Measurements from ENCODE around the gene RNF44. TPM values are rescaled to one million over a fixed set of nuclear protein-coding genes. Genes with fewer than 3 reads are reported as not detected.

RNF44 gene
- total and polyA plus RNA-seq, 2 donors (not counting 1 experiment from before 2014, with no cell fraction given) = 1.4 to 2.6 TPM

GRCh38 chr5:176507911-176508310, 29.3 kb downstream of the RNF44 start:
- H3K4me2 ChIP-seq (ENCODE audit: extremely low read depth, insufficient read depth, low read length) = no peak overlapping the region
- TF ChIP-seq CTCF (conservative IDR thresholded peaks at IDR 0.05 in 1 of 2, IDR thresholded peaks at IDR 0.05 in 1 of 2; ENCODE audit: low read depth in 1 of 2, low read length in 2 of 2) (no peak), EZH2 (IDR thresholded peaks at IDR 0.05; ENCODE audit: low read length, missing control alignments) (no peak)
- H3K36me3 ChIP-seq (ENCODE audit: control insufficient read depth, insufficient read depth, low read length) = peaks cover 2% of the 10 kb centered on the region

GRCh38 chr5:176503496-176503895, 33.7 kb downstream of the RNF44 start:
- H2AFZ ChIP-seq (ENCODE audit: low read length) = no peak overlapping the region
- no peak overlapping the region for H3K4me2 ChIP-seq (ENCODE audit: extremely low read depth, insufficient read depth, low read length)
- H3K27ac ChIP-seq (ENCODE audit: insufficient read depth, low read length) = no peak overlapping the region
- no peaks in the 10 kb centered on the region for H3K27me3 ChIP-seq (ENCODE audit: control insufficient read depth, insufficient read depth, low read length)
- no peaks in the 10 kb centered on the region for H3K79me2 ChIP-seq (ENCODE audit: control insufficient read depth, insufficient read depth, low read length)
- no peaks in the 10 kb centered on the region for H3K9me3 ChIP-seq (ENCODE audit: control insufficient read depth, insufficient read depth, low read depth, low read length)
- H3K36me3 ChIP-seq (ENCODE audit: control insufficient read depth, insufficient read depth, low read length) = peaks cover 9% of the 10 kb centered on the region
- H4K20me1 ChIP-seq (ENCODE audit: control insufficient read depth, extremely low read depth, insufficient read depth, low read length) = no peaks in the 10 kb centered on the region
- no peak for DNase-seq (ENCODE audit: low read depth in 2 of 2)
- H3K4me1 ChIP-seq (ENCODE audit: control insufficient read depth, extremely low read depth, insufficient read depth, low read length) = no peaks in the 10 kb centered on the region
- H3K4me3 ChIP-seq (replicated peaks in 1 of 4; ENCODE audit: control extremely low read depth in 1 of 4, insufficient read depth in 1 of 4, low read depth in 3 of 4, low read length in 4 of 4) = no peak overlapping the region
- TF ChIP-seq CTCF (conservative IDR thresholded peaks at IDR 0.05 in 1 of 2, IDR thresholded peaks at IDR 0.05 in 1 of 2; ENCODE audit: low read depth in 1 of 2, low read length in 2 of 2) = no peak
- no peak for TF ChIP-seq EZH2 (IDR thresholded peaks at IDR 0.05; ENCODE audit: low read length, missing control alignments)
- no peak overlapping the region for H3K9ac ChIP-seq (ENCODE audit: insufficient read depth, low read length)

More at GRCh38 chr5:176507911-176508310, 29.3 kb downstream of the RNF44 start:
- no peak overlapping the region for H3K27ac ChIP-seq (ENCODE audit: insufficient read depth, low read length)
- H3K9me3 ChIP-seq (ENCODE audit: control insufficient read depth, insufficient read depth, low read depth, low read length) = no peaks in the 10 kb centered on the region
- no peaks in the 10 kb centered on the region for H3K27me3 ChIP-seq (ENCODE audit: control insufficient read depth, insufficient read depth, low read length)
- no peak for DNase-seq (ENCODE audit: low read depth in 2 of 2)
- no peak overlapping the region for H3K4me3 ChIP-seq (replicated peaks in 1 of 4; ENCODE audit: control extremely low read depth in 1 of 4, insufficient read depth in 1 of 4, low read depth in 3 of 4, low read length in 4 of 4)
- no peaks in the 10 kb centered on the region for H4K20me1 ChIP-seq (ENCODE audit: control insufficient read depth, extremely low read depth, insufficient read depth, low read length)
- no peaks in the 10 kb centered on the region for H3K79me2 ChIP-seq (ENCODE audit: control insufficient read depth, insufficient read depth, low read length)
- H3K9ac ChIP-seq (ENCODE audit: insufficient read depth, low read length) = no peak overlapping the region
- H2AFZ ChIP-seq (ENCODE audit: low read length) = no peak overlapping the region
- H3K4me1 ChIP-seq (ENCODE audit: control insufficient read depth, extremely low read depth, insufficient read depth, low read length) = no peaks in the 10 kb centered on the region

- no peaks in the 10 kb centered on the region for H3K9me3 ChIP-seq (ENCODE audit: control insufficient read depth, insufficient read depth, low read depth, low read length)
- peaks cover 11% of the 10 kb centered on the region for H3K36me3 ChIP-seq (ENCODE audit: control insufficient read depth, insufficient read depth, low read length)
- no peak overlapping the region for H3K27ac ChIP-seq (ENCODE audit: insufficient read depth, low read length)
Observed at GRCh38 chr5:176501333-176501732, 35.9 kb downstream of the RNF44 start.

More at GRCh38 chr5:176501333-176501732, 35.9 kb downstream of the RNF44 start:
- Histone ChIP-seq H3K27me3 (ENCODE audit: control insufficient read depth, insufficient read depth, low read length) (no peaks in the 10 kb centered on the region), H4K20me1 (ENCODE audit: control insufficient read depth, extremely low read depth, insufficient read depth, low read length) (no peaks in the 10 kb centered on the region), H3K4me3 (replicated peaks in 1 of 4; ENCODE audit: control extremely low read depth in 1 of 4, insufficient read depth in 1 of 4, low read depth in 3 of 4, low read length in 4 of 4) (no peak overlapping the region), H3K9ac (ENCODE audit: insufficient read depth, low read length) (no peak overlapping the region), H3K4me2 (ENCODE audit: extremely low read depth, insufficient read depth, low read length) (no peak overlapping the region), H2AFZ (ENCODE audit: low read length) (no peak overlapping the region), H3K79me2 (ENCODE audit: control insufficient read depth, insufficient read depth, low read length) (no peaks in the 10 kb centered on the region), H3K4me1 (ENCODE audit: control insufficient read depth, extremely low read depth, insufficient read depth, low read length) (no peaks in the 10 kb centered on the region)
- TF ChIP-seq EZH2 (IDR thresholded peaks at IDR 0.05; ENCODE audit: low read length, missing control alignments) = no peak
- TF ChIP-seq CTCF (conservative IDR thresholded peaks at IDR 0.05 in 1 of 2, IDR thresholded peaks at IDR 0.05 in 1 of 2; ENCODE audit: low read depth in 1 of 2, low read length in 2 of 2) = no peak
- DNase-seq (ENCODE audit: low read depth in 2 of 2) = peak; percentile 43 to 78

All from fibroblast of lung (primary cell).